ENCODE results near the gene MGARP.

The MGARP gene

GRCh38 chr4:139278912-139279759 is 889 bp downstream of the MGARP start:
- H2BK5ac ChIP-seq (ENCODE audit: low read depth, low read length, poor library complexity, severe bottlenecking): no peak overlapping the region
- H3K14ac ChIP-seq (ENCODE audit: low read length in 2 of 2): no peak overlapping the region
- no peaks in the 10 kb centered on the region for H3K36me3 ChIP-seq (ENCODE audit: control insufficient read depth in 1 of 2, insufficient read depth in 2 of 2, low read depth in 1 of 2, low read length in 2 of 2)
- H4K8ac ChIP-seq (ENCODE audit: low read length): peak overlapping the region; percentile 92
- H2BK15ac ChIP-seq (ENCODE audit: low read depth, poor library complexity, severe bottlenecking): no peak overlapping the region
- peak overlapping the region; percentile 53 for H3K9ac ChIP-seq (ENCODE audit: low read length)
- H3K18ac ChIP-seq (ENCODE audit: low read depth in 1 of 2, low read length in 2 of 2): no peak overlapping the region
- peak overlapping the region; percentile 50 for H4K91ac ChIP-seq (ENCODE audit: low read length)
- H2AFZ ChIP-seq (ENCODE audit: low read depth, low read length): peak overlapping the region; percentile 24
- H3K4ac ChIP-seq (ENCODE audit: low read depth in 1 of 2, low read length in 2 of 2): no peak overlapping the region
- peak overlapping the region; percentile 42 to 82 for H3K4me3 ChIP-seq (ENCODE audit: insufficient read depth in 1 of 2, low read depth in 1 of 2, low read length in 2 of 2)
- no peak overlapping the region for H2AK5ac ChIP-seq (ENCODE audit: low read length, severe bottlenecking)
- DNase-seq: peak; percentile 34
- peak overlapping the region; percentile 86 for H3K4me2 ChIP-seq (ENCODE audit: low read length, poor library complexity, severe bottlenecking)
- H2BK120ac ChIP-seq (ENCODE audit: low read depth, low read length): peak overlapping the region; percentile 27
- no peak overlapping the region for H3K27ac ChIP-seq (ENCODE audit: low read length, poor library complexity, severe bottlenecking)
- 21% methylated on average over 39 of the region's 40 CpGs for WGBS
- H3K79me1 ChIP-seq (replicated peaks; ENCODE audit: low read length, poor library complexity, severe bottlenecking): peaks cover 4% of the 10 kb centered on the region
- no peaks in the 10 kb centered on the region for H3K9me3 ChIP-seq (ENCODE audit: control insufficient read depth, low read length)
- no peak overlapping the region for H3K23ac ChIP-seq (ENCODE audit: low read length in 2 of 2)
- peaks cover 7% of the 10 kb centered on the region for H3K4me1 ChIP-seq (ENCODE audit: control insufficient read depth, insufficient read depth, low read depth, low read length)
- H2BK12ac ChIP-seq (ENCODE audit: low read length in 2 of 2): no peak overlapping the region
- H3K27me3 ChIP-seq (ENCODE audit: control insufficient read depth in 1 of 2, insufficient read depth in 1 of 2, low read length in 2 of 2): peaks cover 0 to 3% of the 10 kb centered on the region in 2 experiments

- Histone ChIP-seq H3K27me3 (ENCODE audit: control insufficient read depth in 1 of 2, insufficient read depth in 1 of 2, low read length in 2 of 2) (peaks cover 0 to 3% of the 10 kb centered on the region in 2 experiments), H4K8ac (ENCODE audit: low read length) (no peak overlapping the region), H3K79me1 (replicated peaks; ENCODE audit: low read length, poor library complexity, severe bottlenecking) (peaks cover 4% of the 10 kb centered on the region), H2BK120ac (ENCODE audit: low read depth, low read length) (no peak overlapping the region), H3K27ac (ENCODE audit: low read length, poor library complexity, severe bottlenecking) (no peak overlapping the region), H4K91ac (ENCODE audit: low read length) (no peak overlapping the region), H3K9me3 (ENCODE audit: control insufficient read depth, low read length) (no peaks in the 10 kb centered on the region), H2BK5ac (ENCODE audit: low read depth, low read length, poor library complexity, severe bottlenecking) (no peak overlapping the region), H2BK12ac (ENCODE audit: low read length in 2 of 2) (no peak overlapping the region), H3K4me1 (ENCODE audit: control insufficient read depth, insufficient read depth, low read depth, low read length) (peaks cover 7% of the 10 kb centered on the region), H3K4me2 (ENCODE audit: low read length, poor library complexity, severe bottlenecking) (no peak overlapping the region), H3K4me3 (ENCODE audit: insufficient read depth in 1 of 2, low read depth in 1 of 2, low read length in 2 of 2) (no peak overlapping the region), H3K18ac (ENCODE audit: low read depth in 1 of 2, low read length in 2 of 2) (no peak overlapping the region), H3K23ac (ENCODE audit: low read length in 2 of 2) (no peak overlapping the region), H3K36me3 (ENCODE audit: control insufficient read depth in 1 of 2, insufficient read depth in 2 of 2, low read depth in 1 of 2, low read length in 2 of 2) (no peaks in the 10 kb centered on the region), H2AFZ (ENCODE audit: low read depth, low read length) (no peak overlapping the region), H2AK5ac (ENCODE audit: low read length, severe bottlenecking) (no peak overlapping the region), H3K4ac (ENCODE audit: low read depth in 1 of 2, low read length in 2 of 2) (no peak overlapping the region), H3K14ac (ENCODE audit: low read length in 2 of 2) (no peak overlapping the region), H2BK15ac (ENCODE audit: low read depth, poor library complexity, severe bottlenecking) (no peak overlapping the region), H3K9ac (ENCODE audit: low read length) (no peak overlapping the region)
- 94% methylated on average over 11 of the region's 16 CpGs for WGBS
- no peak for DNase-seq
Measured at GRCh38 chr4:139278485-139278884, 1.5 kb downstream of the MGARP start.

GRCh38 chr4:139275281-139275735 is 4.7 kb downstream of the MGARP start:
- peaks cover 7% of the 10 kb centered on the region for H3K4me1 ChIP-seq (ENCODE audit: control insufficient read depth, insufficient read depth, low read depth, low read length)
- 91% methylated on average over 3 of the region's 4 CpGs for WGBS
- H3K36me3 ChIP-seq (ENCODE audit: control insufficient read depth in 1 of 2, insufficient read depth in 2 of 2, low read depth in 1 of 2, low read length in 2 of 2): no peaks in the 10 kb centered on the region
- DNase-seq: no peak
- no peak overlapping the region for H3K4me2 ChIP-seq (ENCODE audit: low read length, poor library complexity, severe bottlenecking)
- no peak overlapping the region for H2BK120ac ChIP-seq (ENCODE audit: low read depth, low read length)
- H2AFZ ChIP-seq (ENCODE audit: low read depth, low read length): no peak overlapping the region
- no peak overlapping the region for H3K4ac ChIP-seq (ENCODE audit: low read depth in 1 of 2, low read length in 2 of 2)
- H3K9ac ChIP-seq (ENCODE audit: low read length): no peak overlapping the region
- no peak overlapping the region for H4K8ac ChIP-seq (ENCODE audit: low read length)
- H3K23ac ChIP-seq (ENCODE audit: low read length in 2 of 2): no peak overlapping the region
- no peak overlapping the region for H3K14ac ChIP-seq (ENCODE audit: low read length in 2 of 2)
- H3K9me3 ChIP-seq (ENCODE audit: control insufficient read depth, low read length): no peaks in the 10 kb centered on the region
- no peak overlapping the region for H2BK5ac ChIP-seq (ENCODE audit: low read depth, low read length, poor library complexity, severe bottlenecking)
- H3K79me1 ChIP-seq (replicated peaks; ENCODE audit: low read length, poor library complexity, severe bottlenecking): peaks cover 4% of the 10 kb centered on the region
- no peak overlapping the region for H3K4me3 ChIP-seq (ENCODE audit: insufficient read depth in 1 of 2, low read depth in 1 of 2, low read length in 2 of 2)
- no peak overlapping the region for H2BK12ac ChIP-seq (ENCODE audit: low read length in 2 of 2)
- peaks cover 0 to 3% of the 10 kb centered on the region in 2 experiments for H3K27me3 ChIP-seq (ENCODE audit: control insufficient read depth in 1 of 2, insufficient read depth in 1 of 2, low read length in 2 of 2)
- H2BK15ac ChIP-seq (ENCODE audit: low read depth, poor library complexity, severe bottlenecking): no peak overlapping the region
- no peak overlapping the region for H3K27ac ChIP-seq (ENCODE audit: low read length, poor library complexity, severe bottlenecking)
- H3K18ac ChIP-seq (ENCODE audit: low read depth in 1 of 2, low read length in 2 of 2): no peak overlapping the region
- no peak overlapping the region for H4K91ac ChIP-seq (ENCODE audit: low read length)
- no peak overlapping the region for H2AK5ac ChIP-seq (ENCODE audit: low read length, severe bottlenecking)

DNA sequence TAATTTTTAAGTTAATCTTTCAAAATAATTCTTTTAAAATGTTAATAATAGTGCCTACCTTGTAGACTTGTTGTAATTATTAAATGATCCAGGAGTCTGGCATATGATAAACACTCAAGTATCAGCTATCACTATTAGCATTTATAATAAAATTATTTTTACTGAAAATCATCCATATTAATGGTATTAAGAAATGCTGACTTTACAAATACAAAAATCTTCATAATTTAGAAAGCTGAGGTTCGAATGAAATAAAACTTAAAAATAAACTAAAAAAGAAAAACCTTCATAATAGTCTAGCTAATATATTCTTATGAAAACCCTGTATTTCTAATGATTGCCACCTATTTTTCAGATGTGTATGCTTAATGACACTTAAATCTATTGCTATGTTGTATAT is 5.2 kb downstream of the MGARP start:
- Histone ChIP-seq H2AK5ac (ENCODE audit: low read length, severe bottlenecking) (no peak overlapping the region), H3K18ac (ENCODE audit: low read depth in 1 of 2, low read length in 2 of 2) (no peak overlapping the region), H3K79me1 (replicated peaks; ENCODE audit: low read length, poor library complexity, severe bottlenecking) (peaks cover 4% of the 10 kb centered on the region), H3K27me3 (ENCODE audit: control insufficient read depth in 1 of 2, insufficient read depth in 1 of 2, low read length in 2 of 2) (peaks cover 0 to 3% of the 10 kb centered on the region in 2 experiments), H3K14ac (ENCODE audit: low read length in 2 of 2) (no peak overlapping the region), H4K91ac (ENCODE audit: low read length) (no peak overlapping the region), H3K27ac (ENCODE audit: low read length, poor library complexity, severe bottlenecking) (no peak overlapping the region), H2BK120ac (ENCODE audit: low read depth, low read length) (no peak overlapping the region), H3K4me1 (ENCODE audit: control insufficient read depth, insufficient read depth, low read depth, low read length) (peaks cover 3% of the 10 kb centered on the region), H3K4ac (ENCODE audit: low read depth in 1 of 2, low read length in 2 of 2) (no peak overlapping the region), H2BK15ac (ENCODE audit: low read depth, poor library complexity, severe bottlenecking) (no peak overlapping the region), H2BK12ac (ENCODE audit: low read length in 2 of 2) (no peak overlapping the region), H2BK5ac (ENCODE audit: low read depth, low read length, poor library complexity, severe bottlenecking) (no peak overlapping the region), H3K36me3 (ENCODE audit: control insufficient read depth in 1 of 2, insufficient read depth in 2 of 2, low read depth in 1 of 2, low read length in 2 of 2) (no peaks in the 10 kb centered on the region), H3K4me3 (ENCODE audit: insufficient read depth in 1 of 2, low read depth in 1 of 2, low read length in 2 of 2) (no peak overlapping the region), H2AFZ (ENCODE audit: low read depth, low read length) (no peak overlapping the region), H3K23ac (ENCODE audit: low read length in 2 of 2) (no peak overlapping the region), H3K9ac (ENCODE audit: low read length) (no peak overlapping the region), H3K4me2 (ENCODE audit: low read length, poor library complexity, severe bottlenecking) (no peak overlapping the region), H3K9me3 (ENCODE audit: control insufficient read depth, low read length) (no peaks in the 10 kb centered on the region), H4K8ac (ENCODE audit: low read length) (no peak overlapping the region)
- DNase-seq: no peak
- no CpG with 5 or more reads among the region's 1 CpG for WGBS

Data from mesenchymal stem cell (in vitro differentiated cells and primary cell).